ENCODE measurements around the gene CDH13.

Gene CDH13

GRCh38 chr16:83147244-83147643 is 520.5 kb downstream of the CDH13 start:
- no peak for DNase-seq (ENCODE audit: low read depth in 2 of 3, low spot score in 2 of 3)

GRCh38 chr16:83158320-83158957 is 531.7 kb downstream of the CDH13 start:
- DNase-seq (ENCODE audit: low read depth in 2 of 3, low spot score in 2 of 3), result no peak

GRCh38 chr16:83159049-83159448 is 532.3 kb downstream of the CDH13 start:
- DNase-seq (ENCODE audit: low read depth in 2 of 3, low spot score in 2 of 3), result no peak

GRCh38 chr16:83160287-83161020 is 533.7 kb downstream of the CDH13 start:
- no peak for DNase-seq (ENCODE audit: low read depth in 2 of 3, low spot score in 2 of 3)

- no peak for DNase-seq (ENCODE audit: low read depth in 2 of 3, low spot score in 2 of 3)
Measured at GRCh38 chr16:83162791-83163190, 536.0 kb downstream of the CDH13 start.

- no peak for DNase-seq (ENCODE audit: low read depth in 2 of 3, low spot score in 2 of 3)
Measured at GRCh38 chr16:83164816-83165215, 538.0 kb downstream of the CDH13 start.

- DNase-seq (ENCODE audit: low read depth in 2 of 3, low spot score in 2 of 3), result no peak
Measured at GRCh38 chr16:83171396-83171795, 544.6 kb downstream of the CDH13 start.

GRCh38 chr16:83174671-83175070 is 547.9 kb downstream of the CDH13 start:
- DNase-seq (ENCODE audit: low read depth in 2 of 3, low spot score in 2 of 3), result no peak

- no peak for DNase-seq (ENCODE audit: low read depth in 2 of 3, low spot score in 2 of 3)
Measured at GRCh38 chr16:83176802-83177201, 550.0 kb downstream of the CDH13 start.

- no peak for DNase-seq (ENCODE audit: low read depth in 2 of 3, low spot score in 2 of 3)
Measured at GRCh38 chr16:83185902-83186301, 559.1 kb downstream of the CDH13 start.

- no peak for DNase-seq (ENCODE audit: low read depth in 2 of 3, low spot score in 2 of 3)
Measured at GRCh38 chr16:83187405-83187804, 560.6 kb downstream of the CDH13 start.

GRCh38 chr16:83196796-83197195 is 570.0 kb downstream of the CDH13 start:
- no peak for DNase-seq (ENCODE audit: low read depth in 2 of 3, low spot score in 2 of 3)

GRCh38 chr16:83197450-83197849 is 570.7 kb downstream of the CDH13 start:
- no peak for DNase-seq (ENCODE audit: low read depth in 2 of 3, low spot score in 2 of 3)

- DNase-seq (ENCODE audit: low read depth in 2 of 3, low spot score in 2 of 3), result no peak
Measured at GRCh38 chr16:83198977-83199376, 572.2 kb downstream of the CDH13 start.

- DNase-seq (ENCODE audit: low read depth in 2 of 3, low spot score in 2 of 3), result no peak
Measured at GRCh38 chr16:83200005-83200779, 573.4 kb downstream of the CDH13 start.

GRCh38 chr16:83201748-83202147 is 575.0 kb downstream of the CDH13 start:
- no peak for DNase-seq (ENCODE audit: low read depth in 2 of 3, low spot score in 2 of 3)

- DNase-seq (ENCODE audit: low read depth in 2 of 3, low spot score in 2 of 3), result no peak
Measured at GRCh38 chr16:83205896-83206295, 579.1 kb downstream of the CDH13 start.

GRCh38 chr16:83206426-83206825 is 579.7 kb downstream of the CDH13 start:
- no peak for DNase-seq (ENCODE audit: low read depth in 2 of 3, low spot score in 2 of 3)

- no peak for DNase-seq (ENCODE audit: low read depth in 2 of 3, low spot score in 2 of 3)
Measured at GRCh38 chr16:83211711-83212110, 584.9 kb downstream of the CDH13 start.

- DNase-seq (ENCODE audit: low read depth in 2 of 3, low spot score in 2 of 3), result no peak
Measured at GRCh38 chr16:83212301-83212841, 585.6 kb downstream of the CDH13 start.

GRCh38 chr16:83214671-83215070 is 587.9 kb downstream of the CDH13 start:
- no peak for DNase-seq (ENCODE audit: low read depth in 2 of 3, low spot score in 2 of 3)

All from activated CD8-positive, alpha-beta memory T cell treated with anti-CD3 and anti-CD28 coated beads for 48 hours (primary cell).